Measurements from ENCODE around the gene TLE3. TPM values are rescaled to one million over a fixed set of nuclear protein-coding genes. Genes with fewer than 3 reads are reported as not detected.

The TLE3 gene
- total RNA-seq, 1 donor from 2014 or later: 28.8 TPM

GRCh38 chr15:70142322-70143191 lies 44.8 kb upstream of the TLE3 start:
- H3K27me3 Mint-ChIP-seq (ENCODE audit: unreplicated experiment): peaks cover 62% of the 10 kb centered on the region
- no peaks in the 10 kb centered on the region for H3K36me3 Mint-ChIP-seq (ENCODE audit: unreplicated experiment)
- peaks cover 22% of the 10 kb centered on the region for H3K4me1 Mint-ChIP-seq (ENCODE audit: unreplicated experiment)
- H3K27ac Mint-ChIP-seq (ENCODE audit: unreplicated experiment): no peak overlapping the region
- TF ChIP-seq CTCF (IDR thresholded peaks at IDR 0.05): no peak
- H3K9me3 Mint-ChIP-seq (ENCODE audit: unreplicated experiment): no peaks in the 10 kb centered on the region
- H3K4me3 Mint-ChIP-seq (ENCODE audit: unreplicated experiment): no peak overlapping the region
- DNase-seq (ENCODE audit: extremely low spot score, unreplicated experiment): no peak

- Mint-ChIP-seq H3K27ac (ENCODE audit: unreplicated experiment) (no peak overlapping the region), H3K27me3 (ENCODE audit: unreplicated experiment) (peaks cover 57% of the 10 kb centered on the region), H3K4me1 (ENCODE audit: unreplicated experiment) (peaks cover 17% of the 10 kb centered on the region), H3K4me3 (ENCODE audit: unreplicated experiment) (no peak overlapping the region), H3K36me3 (ENCODE audit: unreplicated experiment) (no peaks in the 10 kb centered on the region), H3K9me3 (ENCODE audit: unreplicated experiment) (no peaks in the 10 kb centered on the region)
- TF ChIP-seq CTCF (IDR thresholded peaks at IDR 0.05): no peak
- DNase-seq (ENCODE audit: extremely low spot score, unreplicated experiment): no peak
Measured at GRCh38 chr15:70142072-70142321, 44.3 kb upstream of the TLE3 start.

DNA sequence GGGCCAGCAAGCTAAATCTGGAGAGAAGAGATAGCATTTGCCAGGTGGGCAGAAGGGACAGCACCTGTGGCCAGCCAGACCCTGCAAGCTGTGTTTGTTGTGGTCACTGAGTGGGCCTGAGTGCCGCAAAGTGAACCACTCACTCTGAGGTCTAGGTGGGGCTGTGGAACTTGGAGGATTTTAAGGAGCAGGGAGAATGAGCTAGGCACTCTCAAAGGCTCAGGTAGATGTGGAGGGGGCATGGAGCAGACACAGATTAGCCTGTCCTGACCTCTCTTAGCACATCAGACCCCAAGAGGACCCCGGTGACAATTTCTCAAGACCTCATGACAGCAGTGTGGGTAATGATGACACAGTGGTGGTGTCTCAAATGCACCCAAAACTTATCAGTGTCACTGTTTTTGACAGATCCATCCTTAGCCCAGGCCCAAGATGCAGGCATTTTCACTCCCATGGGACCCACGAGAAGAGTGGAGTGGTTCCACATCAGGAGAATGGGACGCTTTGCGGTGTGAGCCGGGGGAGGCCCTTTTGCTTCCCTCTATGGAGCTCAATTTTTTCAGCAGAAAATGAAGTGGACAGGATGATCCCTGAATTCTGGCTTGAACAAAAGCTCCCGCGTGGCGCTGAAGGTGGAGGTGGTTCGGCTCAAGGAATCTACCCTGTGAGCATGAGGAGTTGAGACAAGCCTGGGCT lies 43.8 kb upstream of the TLE3 start:
- H3K36me3 Mint-ChIP-seq (ENCODE audit: unreplicated experiment): no peaks in the 10 kb centered on the region
- peaks cover 56% of the 10 kb centered on the region for H3K27me3 Mint-ChIP-seq (ENCODE audit: unreplicated experiment)
- no peaks in the 10 kb centered on the region for H3K9me3 Mint-ChIP-seq (ENCODE audit: unreplicated experiment)
- no peak for DNase-seq (ENCODE audit: extremely low spot score, unreplicated experiment)
- H3K27ac Mint-ChIP-seq (ENCODE audit: unreplicated experiment): no peak overlapping the region
- no peak for TF ChIP-seq CTCF (IDR thresholded peaks at IDR 0.05)
- H3K4me1 Mint-ChIP-seq (ENCODE audit: unreplicated experiment): peaks cover 17% of the 10 kb centered on the region
- H3K4me3 Mint-ChIP-seq (ENCODE audit: unreplicated experiment): no peak overlapping the region

DNA sequence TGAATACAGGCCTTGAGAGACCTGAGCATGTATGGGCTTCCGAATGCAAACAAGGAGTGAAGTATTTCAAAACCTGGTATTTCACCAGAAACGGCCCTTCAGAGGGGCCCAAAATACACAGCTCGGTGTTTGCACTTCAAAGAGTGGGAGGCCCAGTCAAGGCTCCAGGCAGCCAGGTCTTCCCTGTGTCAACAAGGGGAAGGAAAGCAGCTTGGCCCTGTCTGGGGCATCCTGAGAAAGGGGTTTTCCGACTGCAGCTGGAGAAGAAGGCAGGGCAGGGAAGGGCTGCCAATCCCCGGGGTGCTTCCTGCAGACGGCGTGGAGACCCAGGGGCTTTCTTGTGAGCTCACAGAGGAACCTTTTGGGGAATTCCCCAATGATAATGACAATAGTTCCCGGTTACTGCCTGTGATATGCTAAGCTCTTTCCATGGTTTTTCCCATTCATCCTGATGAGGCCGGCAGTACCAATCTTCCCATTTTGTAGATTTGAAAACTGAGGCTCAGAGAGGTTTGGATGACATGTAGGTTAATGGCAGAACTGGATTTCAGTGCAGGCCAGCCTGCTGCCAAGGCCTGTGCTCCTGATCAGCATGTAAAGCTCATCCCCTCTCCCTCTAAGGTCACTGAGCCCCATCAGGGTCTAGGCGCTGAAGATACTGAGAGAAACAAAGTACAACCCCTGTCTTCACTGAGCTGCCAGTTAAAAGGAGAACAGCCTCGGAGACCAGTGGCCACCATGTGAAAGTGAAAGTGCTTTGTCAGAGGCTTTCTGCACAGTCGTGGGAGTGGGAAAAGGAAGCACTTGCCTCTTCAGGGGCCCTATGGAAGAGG lies 43.0 kb upstream of the TLE3 start:
- TF ChIP-seq CTCF (IDR thresholded peaks at IDR 0.05): no peak
- Mint-ChIP-seq H3K27ac (ENCODE audit: unreplicated experiment) (no peak overlapping the region), H3K9me3 (ENCODE audit: unreplicated experiment) (no peaks in the 10 kb centered on the region), H3K36me3 (ENCODE audit: unreplicated experiment) (no peaks in the 10 kb centered on the region), H3K4me3 (ENCODE audit: unreplicated experiment) (no peak overlapping the region), H3K27me3 (ENCODE audit: unreplicated experiment) (peaks cover 50% of the 10 kb centered on the region), H3K4me1 (ENCODE audit: unreplicated experiment) (peaks cover 17% of the 10 kb centered on the region)
- DNase-seq (ENCODE audit: extremely low spot score, unreplicated experiment): no peak

Measured in osteocyte (in vitro differentiated cells).